Stimulated activated CD4-positive, alpha-beta T cell treated with anti-CD3 and anti-CD28 coated beads, TNF-alpha, amount 100 ng/mL, for 48 hours (primary cell): ENCODE measurements around the gene FAM149A.

Source experiments
- DNase-seq, 3 donors: peaks; one replicate each; pipeline ENCODE4 v3.0.0-alpha.2; 2020; ENCODE audit warnings: low read depth in 3 of 3

The FAM149A gene

GRCh38 chr4:186158966-186159365, 54.5 kb downstream of the FAM149A start:
- DNase-seq: no peak

- DNase-seq: no peak
These were observed 55.1 kb downstream of the FAM149A start for GRCh38 chr4:186159613-186160012.

DNA sequence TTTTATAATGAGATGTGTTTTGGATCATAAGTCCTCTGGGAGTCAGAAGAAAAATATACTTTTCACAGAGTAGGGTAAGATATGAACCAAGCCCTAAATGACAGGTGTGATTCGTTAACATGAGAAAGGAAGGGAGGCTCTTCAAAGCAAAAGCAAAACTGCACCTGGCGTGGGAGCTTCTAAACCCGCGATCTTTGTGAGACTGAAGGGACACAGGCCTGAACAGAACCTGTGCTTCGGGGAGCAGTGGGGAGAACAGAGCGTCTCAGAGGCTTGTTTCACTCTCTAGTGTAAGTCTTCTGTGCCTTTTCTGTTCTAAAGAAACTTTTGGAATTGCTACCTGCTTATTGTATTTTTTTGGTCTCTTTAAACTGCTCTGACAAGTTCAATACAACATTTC, 56.6 kb downstream of the FAM149A start:
- DNase-seq: peak in 1 of 3 donors; percentile 20

DNA sequence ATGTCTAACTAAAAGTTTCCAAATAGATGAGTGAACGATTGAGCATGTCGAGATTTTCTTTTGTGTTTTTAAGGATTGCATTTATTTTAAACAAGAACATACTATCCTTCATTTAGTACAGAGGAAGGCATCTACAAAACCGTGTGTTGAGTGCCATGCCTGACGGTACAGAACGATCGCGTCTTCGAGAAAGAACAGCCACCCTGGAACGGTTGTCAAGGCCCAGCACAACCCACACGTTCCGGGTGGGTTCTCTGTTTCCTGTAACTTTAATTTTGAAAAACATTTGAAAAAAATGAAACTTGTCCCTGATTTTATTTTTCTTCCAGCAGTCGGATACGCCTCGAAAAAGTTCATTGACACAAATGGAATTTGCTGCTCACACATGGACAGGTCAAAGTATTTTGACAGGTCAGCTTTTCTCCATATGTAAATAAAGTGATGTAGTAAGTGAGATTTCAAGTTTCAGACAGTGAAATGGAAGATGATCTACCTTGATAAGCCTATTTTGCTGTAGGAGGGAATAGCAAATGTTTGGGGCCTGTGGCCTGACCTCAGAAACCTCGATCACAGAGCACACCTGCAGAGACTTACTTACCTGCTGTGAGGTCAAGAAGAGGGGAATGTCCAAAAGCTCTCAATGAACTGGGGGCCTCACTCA, 62.5 kb downstream of the FAM149A start:
- no peak for DNase-seq

DNA sequence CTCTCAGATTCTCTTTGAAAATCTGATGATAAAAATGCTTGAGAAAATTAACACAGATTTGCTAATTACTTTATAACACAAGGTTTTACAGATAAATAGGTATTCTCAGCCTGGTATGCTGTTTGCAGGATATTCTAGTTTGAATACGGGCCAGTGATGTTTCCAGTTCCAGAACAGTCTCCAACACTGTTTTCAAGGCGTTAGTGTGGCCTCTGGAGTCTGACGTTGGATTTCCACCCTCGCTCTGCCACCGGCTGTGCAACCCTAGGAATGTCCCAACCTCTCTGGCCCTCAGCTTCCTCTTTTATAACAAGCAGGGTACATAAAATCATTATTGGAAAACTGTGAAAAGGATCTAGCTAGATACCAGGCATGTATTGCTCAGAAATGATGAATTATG, 63.1 kb downstream of the FAM149A start:
- DNase-seq: no peak

DNA sequence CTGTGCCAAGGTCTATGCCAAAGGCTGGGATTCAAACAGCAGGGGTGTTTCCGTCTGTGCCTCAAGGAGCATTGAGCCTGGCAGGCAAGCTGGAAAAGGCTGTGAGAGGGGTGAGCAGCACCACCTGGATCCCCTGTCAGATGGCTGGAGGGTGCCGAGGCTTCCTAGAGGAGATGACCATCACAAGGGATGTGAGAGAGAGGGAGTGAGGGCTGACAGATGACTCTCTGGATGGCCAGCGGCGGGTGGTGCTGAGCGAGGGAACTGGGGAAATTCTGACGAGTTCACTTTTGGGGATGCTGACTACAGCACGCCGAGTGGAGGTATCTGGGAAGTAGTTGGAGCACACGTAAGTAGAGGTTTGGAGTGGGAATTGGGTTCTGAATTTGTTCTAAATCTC, 64.2 kb downstream of the FAM149A start:
- no peak for DNase-seq

DNA sequence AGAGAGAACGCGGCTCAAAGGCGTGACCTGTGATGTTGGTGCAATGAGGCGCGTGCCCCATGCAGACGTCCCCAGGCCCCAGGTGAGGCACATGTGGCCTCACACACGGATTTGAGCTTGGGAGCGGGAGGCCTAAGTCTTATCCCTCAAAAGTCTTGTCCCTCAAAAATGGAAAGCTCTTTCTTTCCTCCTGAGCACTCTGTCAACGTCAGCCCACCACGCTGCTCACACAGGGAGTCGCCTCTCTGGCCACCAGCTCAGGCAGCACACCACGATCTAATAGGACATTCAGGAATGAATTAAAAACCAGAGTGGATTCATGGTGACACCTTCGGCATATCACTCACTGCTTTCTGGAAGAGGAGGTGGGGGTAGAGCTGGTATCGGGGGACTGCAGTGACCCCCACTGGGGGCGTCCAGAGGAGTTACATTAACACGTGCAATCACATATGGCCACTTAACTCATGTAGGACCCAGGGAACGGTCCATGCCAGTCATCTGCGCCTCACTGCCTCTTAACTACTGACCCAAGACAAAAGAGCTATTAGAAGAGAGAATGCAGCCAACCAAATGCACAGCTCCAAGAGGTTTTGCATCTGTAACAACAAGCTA, 64.9 kb downstream of the FAM149A start:
- no peak for DNase-seq

GRCh38 chr4:186169945-186170802, 65.7 kb downstream of the FAM149A start:
- DNase-seq: no peak

- no peak for DNase-seq
These were observed 66.5 kb downstream of the FAM149A start for GRCh38 chr4:186170966-186171365.

GRCh38 chr4:186172546-186172945, 68.0 kb downstream of the FAM149A start:
- no peak for DNase-seq

DNA sequence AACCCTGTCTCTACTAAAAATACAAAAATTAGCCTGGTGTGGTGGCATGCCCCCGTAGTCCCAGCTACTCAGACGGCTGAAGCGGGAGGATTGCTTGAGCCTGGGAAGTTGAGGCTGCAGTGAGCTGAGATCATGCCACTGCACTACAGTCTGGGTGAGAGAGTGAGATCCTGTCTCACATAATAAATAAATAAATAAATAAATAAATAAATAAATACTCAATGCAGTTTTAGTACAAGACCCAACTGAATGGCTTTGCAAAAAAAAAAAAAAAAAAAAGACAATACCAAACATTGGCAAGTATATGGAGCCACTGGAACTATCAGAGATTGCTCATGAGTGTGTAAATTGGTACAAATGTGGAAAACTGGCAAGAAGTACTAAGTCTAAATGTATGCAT, 83.6 kb downstream of the FAM149A start:
- no peak for DNase-seq

DNA sequence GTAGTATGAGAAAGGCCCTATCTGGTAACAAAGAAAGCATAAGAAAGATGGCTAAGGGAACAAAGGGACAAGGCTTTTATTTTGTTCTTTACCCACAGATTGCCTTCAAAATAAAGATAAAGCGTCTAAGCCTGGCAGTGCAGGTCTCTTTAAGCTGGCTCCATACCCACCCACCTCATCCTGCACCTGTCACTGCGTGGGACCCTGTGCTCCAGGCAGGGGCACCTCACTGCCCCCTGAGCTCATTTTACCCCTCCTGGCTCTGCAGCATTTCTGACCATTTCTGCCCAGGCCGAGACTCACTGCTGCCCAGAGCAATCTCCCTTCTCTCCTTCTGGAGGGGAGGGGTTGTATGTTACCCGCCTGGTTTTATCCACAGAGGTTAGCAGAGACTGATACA, 85.2 kb downstream of the FAM149A start:
- no peak for DNase-seq

- peak in 1 of 3 donors; percentile 34 for DNase-seq
These were observed 86.2 kb downstream of the FAM149A start for GRCh38 chr4:186190581-186191199.

DNA sequence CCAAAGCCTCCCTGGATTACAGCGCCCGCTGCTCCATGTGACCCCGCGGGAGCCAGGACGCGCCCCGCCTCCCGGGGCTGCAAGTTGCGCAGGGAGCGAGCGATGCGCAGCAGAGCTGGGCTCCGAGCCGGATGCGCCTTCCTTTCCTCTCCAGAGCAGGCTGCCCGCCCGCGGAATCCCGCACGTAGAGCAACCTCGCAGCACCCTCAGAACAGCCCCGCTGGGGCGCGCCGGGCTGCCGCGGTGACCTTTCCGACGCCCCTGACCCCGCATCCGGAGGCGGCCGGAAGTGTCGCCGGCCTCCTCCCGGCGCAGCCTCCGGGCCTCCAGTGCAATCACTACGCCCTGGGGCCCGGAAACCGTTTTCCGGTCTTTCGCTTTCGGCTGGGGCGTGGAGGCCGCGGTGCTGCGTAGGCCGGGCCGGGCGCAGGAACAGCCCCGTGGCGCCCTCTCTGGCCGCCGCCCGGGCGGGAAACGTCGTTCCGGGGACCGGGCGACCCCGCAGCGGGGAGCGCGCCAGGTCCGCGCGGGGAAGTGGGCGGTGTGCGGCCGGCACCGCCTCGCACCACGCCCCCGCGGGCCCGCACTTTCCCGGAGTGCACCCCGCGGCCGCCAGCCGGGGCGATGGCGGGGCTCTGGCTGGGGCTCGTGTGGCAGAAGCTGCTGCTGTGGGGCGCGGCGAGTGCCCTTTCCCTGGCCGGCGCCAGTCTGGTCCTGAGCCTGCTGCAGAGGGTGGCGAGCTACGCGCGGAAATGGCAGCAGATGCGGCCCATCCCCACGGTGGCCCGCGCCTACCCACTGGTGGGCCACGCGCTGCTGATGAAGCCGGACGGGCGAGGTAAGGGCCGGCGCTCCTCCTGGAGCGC, 86.9 kb downstream of the FAM149A start, which contains the start of gene CYP4V2:
Gene CYP4V2 (plus strand): TSS at position 368 of the 866 bp plus-strand sequence. CDS start 257 bp downstream, at position 625.
- DNase-seq: peak; percentile 74 to 82 (median 75)

DNA sequence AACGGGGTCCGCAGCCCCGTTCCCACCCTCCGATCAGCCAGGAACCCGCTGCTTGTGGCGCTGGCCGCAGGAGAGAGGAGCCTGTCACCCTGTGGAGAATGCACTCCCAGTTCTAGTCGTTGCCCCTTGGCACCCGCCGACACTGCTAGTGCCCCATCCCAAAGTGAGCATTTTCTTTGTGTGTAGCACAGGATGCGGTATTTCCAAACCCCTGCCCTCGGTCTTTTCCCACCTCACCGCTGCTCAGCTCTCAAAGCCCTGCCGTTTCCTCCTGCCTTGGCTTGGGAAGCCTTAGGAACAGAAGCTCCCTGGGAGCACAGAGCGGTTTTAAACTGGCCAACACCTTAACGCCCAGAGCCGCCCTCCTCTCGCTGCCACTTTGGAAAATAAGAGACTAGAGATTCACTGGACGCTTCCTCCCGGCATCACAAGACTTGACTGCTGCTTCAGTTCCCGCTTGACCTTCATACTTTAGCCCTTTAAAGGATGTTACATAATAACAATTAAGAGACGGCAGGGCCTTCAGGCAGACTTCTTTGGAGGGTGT, 87.6 kb downstream of the FAM149A start:
- DNase-seq: peak in 1 of 3 donors; percentile 23

DNA sequence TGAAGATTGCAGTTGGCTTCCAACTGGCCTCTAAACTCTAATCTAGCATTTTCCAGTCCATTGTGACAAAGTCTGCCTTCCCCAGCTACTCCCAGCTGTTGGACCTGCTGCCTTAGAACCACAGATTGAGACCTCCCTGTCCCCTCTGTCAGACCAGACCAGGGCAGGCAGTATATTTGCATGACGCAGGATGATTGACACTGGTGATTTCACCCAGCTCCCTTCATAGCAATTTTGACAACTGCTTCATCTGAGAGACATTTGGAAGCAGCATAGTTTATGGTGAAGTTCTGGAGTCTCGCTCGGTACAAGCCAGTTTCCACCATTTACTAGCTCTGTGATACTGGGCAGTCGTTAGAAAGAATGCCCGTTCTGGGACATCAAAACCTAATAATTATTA, 89.3 kb downstream of the FAM149A start:
- DNase-seq: no peak

GRCh38 chr4:186196063-186196462, 91.6 kb downstream of the FAM149A start:
- no peak for DNase-seq

GRCh38 chr4:186200516-186200915, 96.0 kb downstream of the FAM149A start:
- no peak for DNase-seq

DNA sequence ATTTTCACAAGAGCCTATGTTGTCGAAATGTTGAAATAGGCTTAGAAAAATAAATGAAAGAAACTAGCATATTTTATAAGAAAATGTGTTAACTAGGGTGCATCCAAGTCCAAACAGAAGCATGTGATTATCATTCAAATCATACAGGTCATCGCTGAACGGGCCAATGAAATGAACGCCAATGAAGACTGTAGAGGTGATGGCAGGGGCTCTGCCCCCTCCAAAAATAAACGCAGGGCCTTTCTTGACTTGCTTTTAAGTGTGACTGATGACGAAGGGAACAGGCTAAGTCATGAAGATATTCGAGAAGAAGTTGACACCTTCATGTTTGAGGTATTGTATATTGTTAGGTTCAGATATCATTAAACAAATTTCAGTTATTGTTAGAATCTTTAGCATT, 96.5 kb downstream of the FAM149A start:
- no peak for DNase-seq

DNA sequence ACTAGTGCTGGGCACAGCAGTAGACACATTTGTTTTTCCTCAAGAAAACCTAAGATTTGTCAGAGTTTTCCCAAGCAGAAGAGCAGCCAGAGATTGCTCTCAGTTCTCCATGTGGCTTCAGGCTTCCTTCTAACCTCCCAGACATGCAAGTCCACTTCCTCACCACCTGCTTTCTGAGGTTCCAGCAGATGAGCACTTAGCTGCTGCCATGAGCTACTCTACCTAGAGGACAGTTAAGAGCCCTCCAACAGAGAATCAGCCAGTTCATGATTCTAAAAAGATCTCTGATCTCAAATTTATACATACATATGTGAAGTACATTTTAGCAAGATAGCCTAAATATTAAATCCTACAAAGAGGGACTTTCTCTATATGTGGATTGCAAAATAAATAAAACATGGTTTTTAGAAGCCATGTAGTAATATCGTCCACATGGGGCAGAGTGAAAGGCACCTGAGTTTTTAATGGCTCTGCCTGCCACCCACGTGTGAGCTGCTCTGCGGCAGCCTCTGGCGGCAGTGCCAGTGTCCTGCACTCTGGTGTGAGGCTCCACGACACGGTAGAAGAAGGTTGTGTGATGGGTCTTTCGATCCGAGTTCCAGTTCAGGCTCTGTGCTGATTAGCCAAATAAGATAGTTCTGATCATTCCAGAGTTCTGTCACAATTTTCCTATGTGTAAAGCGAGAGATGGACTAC, 97.2 kb downstream of the FAM149A start:
- DNase-seq: peak; percentile 17 to 46 (median 21)
